Activated naive CD4-positive, alpha-beta T cell treated with Interleukin-2 at 50 U/mL for 16 hours (primary cell): ENCODE measurements around the gene LPP.

Experiments used
- DNase-seq: peaks from one replicate; pipeline ENCODE4 v3.0.0-alpha.2; 2020

Gene LPP

DNA sequence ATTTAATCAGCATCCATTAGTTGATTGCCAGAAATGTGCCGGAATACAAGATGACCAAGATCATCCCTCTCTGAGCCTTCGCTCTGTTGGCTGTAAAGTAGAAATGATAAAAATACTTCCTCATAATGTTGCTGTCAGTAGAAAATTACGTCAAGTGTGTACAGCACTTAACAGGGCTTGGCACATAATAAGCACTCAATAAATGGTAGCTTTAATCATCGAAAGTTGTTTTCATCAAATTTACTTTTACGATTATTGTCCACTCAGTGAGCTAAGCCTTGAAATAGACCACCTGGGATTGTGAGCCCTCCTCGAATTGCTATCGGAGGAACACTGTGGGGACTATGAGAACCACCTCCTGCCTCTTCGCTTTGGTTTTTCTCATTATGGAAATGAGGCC, 716.5 kb downstream of the LPP start:
- DNase-seq: no peak

DNA sequence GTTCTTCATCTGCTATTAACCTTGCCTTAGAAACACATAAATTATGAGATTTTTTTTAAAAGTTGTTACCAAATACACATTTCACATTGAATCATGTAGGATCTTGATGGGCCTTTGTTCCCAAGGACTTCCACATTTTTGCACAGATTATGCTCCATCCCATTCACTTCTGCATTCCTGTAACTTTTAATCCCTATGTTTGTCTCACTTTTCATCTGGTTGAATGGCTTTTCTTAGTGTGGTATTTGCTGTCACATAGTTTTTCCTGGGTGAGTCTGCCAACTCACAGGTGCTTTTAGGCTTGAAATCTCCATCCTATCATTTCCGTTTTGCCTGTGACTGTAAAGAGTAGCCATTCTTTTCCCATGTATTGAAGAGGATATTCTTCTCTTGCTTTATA, 720.6 kb downstream of the LPP start:
- DNase-seq: no peak

DNA sequence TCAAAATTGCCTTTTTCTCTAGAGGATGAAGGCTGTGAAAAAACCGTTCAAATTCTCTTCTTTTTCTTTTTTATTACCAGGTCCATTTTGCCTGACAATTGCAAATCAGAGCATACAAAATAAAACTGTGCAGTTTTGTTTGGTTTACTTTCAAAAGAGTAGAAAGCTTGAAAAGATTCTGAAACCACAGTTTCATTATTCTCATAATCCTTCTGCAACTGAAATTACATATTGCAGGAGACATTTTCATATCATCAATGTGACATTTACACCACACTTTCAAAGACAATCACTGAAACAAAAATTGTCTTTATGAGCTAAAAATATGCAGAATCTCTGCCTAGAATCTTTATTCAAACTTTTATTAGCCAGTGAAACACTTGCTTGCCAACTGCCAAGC, 721.5 kb downstream of the LPP start:
- no peak for DNase-seq

DNA sequence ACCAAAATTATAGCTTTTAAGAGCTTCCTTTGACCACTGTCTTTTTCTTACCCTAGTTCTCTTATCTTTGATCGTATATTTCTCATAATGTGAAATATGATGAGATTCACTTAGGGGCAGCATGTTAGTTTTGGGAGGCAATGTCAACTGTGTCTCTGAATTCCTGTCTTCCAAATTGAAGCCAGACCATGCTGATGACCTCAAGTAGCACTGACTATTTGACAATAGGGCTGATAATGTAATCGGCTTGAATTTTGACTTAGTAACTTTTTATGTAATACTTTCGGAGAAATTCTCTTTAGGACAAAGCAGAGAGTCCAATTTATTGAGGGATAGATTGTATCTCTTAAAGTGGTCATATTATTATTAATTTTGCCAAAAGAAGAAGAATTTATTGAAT, 722.4 kb downstream of the LPP start:
- no peak for DNase-seq

DNA sequence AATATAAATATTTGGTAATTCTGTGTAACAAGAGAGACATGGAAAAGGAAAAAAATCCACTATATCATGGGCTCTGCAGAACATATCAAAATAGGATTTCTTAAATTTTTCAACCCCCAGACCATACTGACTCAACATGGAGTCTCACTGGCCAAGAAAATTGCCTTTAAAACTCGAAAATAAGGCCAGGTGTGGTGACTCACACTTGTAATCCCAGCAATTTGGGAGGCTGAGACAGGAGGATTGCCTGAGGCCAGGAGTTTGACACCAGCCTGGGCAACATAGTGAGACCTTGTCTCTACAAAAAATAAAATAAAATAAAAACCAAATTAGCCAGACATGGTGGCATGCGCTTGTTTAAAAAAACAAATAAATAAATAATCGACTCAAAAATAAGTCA, 723.4 kb downstream of the LPP start:
- DNase-seq: no peak

DNA sequence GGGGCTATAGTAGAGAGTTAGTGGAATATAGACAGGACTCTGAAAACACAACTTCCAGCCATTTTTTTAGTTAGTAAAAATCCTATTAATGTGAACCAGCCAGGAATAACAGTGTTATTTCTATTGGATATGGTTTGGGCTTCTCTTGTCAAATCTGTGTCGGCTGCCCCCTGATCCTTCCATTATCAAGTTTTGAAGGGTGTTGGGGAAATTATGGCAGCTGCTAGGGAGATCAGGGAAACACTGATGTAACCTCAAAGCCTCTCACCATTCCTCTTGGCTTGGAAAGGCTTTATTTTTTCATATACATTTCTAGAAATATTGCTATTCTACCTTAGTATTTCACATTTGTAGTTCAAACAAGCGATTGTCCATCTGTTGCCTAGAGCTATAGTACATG, 724.1 kb downstream of the LPP start:
- DNase-seq: no peak

DNA sequence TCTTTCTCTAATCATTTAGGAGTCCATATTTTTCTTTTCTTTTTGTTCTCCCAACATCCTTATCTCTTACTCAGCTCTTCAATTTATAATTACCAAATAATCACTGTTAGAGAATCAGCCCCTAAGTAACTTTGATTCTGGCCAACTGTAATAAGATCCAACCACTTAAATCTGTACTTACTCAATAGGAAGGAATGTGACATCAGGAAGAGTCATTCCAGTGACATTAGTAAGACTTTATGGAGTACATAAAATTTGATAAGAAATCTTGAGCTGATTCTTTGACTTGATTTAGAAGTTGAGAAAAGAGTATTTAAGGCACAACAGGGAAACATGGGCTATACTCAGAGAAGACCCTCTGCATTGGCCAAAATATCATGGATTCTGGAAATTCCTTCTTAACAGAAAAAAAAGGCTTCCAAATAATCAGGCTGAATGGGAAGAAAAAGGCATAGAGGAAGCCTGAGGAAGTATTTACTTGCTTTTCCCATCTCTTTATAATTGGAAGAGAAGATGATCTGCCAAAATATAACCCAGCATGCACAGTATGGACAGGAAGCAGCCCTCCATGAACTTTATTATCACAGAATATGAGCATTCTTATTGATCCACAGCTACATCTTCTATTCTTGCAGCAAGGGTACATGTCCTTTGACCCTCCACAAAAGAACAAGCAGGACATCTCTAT, 728.1 kb downstream of the LPP start:
- no peak for DNase-seq

DNA sequence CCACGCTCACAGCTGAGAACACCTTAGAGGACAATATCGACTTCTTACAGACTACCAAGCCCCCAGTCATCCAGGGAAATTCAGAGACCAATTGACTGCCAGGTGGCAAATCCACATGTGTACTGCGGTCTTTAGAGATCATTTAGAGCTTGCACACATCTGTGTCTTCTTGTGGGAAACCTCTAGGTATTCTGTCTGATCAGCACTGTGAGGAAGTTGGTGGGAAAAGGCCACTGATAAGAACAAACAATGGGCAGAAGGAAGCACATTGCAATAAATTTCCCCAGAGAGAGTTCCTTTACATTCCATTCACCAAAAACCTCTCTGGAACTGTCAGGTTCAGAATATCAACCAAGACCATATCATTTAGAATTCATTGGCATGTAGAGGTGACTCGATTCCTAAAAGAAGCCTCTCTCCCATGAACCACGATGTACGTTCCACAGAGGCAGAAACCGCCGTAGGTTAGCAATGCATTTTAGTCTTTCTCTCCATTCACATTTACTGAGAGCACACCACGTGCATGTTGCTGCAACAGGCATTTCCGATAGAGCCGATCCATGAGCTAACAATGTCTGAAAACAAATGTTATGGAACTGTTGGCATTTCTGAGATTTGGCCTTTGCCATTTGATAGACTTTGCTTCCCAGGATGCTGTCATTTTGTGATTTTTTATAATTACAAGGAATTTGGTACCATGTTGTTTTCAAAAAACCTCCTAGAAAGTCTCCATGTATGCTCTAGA, 730.5 kb downstream of the LPP start:
- DNase-seq: no peak

DNA sequence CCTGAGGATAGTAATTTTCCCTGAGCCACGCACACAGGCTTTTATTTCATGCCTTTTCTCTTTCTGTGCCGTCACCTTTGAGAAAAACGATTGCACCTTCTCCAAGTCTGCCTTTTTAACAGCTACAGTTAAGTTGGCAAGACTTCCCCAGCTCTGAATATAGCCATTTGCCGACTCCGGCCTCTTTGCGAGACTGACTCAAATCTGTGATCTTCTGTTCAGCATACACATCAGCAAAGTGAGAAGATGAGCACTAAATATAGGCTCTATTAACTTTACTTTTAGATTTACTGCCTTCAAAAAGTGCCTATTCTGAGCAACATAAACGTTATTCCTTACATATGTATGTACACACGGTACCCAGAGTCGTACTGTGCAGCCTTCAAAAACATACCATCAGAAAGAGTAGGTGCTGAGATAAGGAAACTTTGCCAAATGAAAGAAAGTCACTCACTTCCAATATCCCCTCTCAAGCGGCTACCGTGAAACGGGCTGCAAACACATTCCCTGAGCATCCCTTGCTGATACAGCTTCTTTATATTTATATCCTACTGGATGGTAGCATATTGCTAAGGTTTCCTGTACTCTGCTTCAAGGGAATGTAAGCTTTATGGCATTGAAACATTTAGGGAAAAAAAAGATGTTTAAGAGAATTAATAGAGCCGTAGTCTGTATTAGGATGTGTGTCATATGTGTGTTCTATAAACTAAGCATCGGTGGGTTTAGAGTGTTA, 734.5 kb downstream of the LPP start:
- DNase-seq: no peak

DNA sequence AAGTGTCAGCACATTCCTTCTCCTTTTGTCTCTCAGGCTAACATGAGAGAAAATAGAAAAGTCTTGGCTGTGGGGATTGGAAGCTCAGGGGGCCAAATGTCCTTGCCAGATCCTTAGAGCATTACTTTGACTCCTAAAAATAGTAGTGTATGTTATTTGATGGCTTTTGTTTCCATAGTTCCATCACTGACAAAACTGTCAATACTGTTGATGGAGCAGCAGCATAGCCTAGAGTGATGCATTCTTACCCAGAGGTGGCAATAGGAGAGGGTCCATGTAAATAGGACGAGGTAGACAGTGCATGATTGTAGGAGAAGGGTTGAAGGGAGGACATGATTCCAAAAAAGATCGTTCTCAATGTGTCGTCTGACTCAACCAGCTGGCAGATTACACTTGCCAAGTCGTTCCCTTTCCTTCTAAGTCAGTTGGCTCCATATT, 735.1 kb downstream of the LPP start:
- no peak for DNase-seq

DNA sequence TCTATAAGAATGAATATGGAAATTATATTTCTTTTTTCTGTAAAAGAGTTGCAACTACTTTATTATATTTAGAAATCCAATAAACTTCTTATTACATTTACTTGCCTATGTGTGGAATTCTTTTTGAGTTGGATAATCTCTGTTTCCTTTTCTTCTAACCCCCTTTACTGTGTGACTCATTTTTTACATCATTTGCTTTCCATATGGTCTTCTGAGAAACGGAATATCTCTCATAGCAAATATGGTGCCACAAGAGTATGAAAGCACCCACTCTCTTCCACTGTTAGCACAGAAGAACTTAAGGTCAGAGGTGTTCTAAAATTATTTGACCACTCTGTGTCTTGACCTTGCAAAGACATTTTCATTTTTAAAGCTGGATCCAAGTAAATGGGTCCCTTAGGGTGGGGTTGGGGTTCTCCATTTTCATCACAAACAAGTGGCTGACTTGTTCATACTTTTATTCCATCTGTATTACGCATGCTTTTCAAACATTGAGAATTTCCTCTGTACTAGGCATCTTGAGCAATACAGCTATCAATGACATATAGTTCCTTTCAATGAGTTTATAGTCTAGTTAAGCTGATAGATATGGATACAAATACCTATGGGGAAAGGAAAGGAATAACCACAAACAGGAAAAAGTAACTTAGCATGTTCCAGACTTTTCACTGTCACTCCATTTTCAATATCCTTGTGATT, 736.8 kb downstream of the LPP start:
- no peak for DNase-seq

DNA sequence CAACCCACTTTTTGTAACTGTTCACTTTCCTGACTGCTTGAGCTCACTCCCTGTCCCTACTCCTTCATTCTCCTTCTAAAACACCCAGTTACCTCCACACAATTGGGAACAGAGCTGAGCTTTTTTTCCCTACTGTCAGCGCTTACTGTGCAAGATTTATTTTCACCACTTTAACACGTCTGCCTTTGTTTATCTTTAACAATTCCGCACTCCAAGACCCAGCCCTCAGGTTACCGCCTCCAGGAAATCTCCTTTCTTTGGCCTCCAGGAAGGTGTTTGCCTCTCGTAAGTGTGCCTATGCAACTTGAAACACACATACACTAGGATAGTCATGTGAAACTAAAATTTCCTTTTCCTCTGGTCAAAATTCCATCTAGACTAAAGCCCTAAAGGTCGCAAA, 745.9 kb downstream of the LPP start:
- DNase-seq: no peak

DNA sequence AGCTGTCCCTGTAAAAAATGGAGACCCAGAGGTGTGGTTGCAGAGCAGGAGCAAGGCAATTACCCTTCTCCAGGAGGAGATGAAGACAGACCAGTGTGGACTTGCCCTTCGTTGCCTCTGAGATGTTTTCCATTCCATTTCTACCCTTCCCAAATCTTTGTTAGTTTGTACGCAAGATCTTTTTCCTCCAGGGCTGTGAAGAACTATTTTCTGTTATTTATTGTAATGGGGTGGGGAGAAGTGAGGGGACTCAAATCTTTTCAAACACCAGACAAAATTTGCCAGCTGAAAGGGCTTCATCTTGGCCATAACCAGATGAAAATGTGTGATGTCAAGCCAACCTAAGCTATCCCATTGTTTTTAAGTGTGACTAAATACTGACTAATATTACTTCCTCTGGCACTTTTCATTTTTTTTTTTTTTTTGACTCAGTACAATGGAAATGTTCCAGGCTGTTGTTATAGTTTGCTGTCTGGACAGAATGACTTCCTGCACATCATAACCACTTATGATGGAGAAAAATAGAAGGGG, 746.5 kb downstream of the LPP start:
- no peak for DNase-seq

DNA sequence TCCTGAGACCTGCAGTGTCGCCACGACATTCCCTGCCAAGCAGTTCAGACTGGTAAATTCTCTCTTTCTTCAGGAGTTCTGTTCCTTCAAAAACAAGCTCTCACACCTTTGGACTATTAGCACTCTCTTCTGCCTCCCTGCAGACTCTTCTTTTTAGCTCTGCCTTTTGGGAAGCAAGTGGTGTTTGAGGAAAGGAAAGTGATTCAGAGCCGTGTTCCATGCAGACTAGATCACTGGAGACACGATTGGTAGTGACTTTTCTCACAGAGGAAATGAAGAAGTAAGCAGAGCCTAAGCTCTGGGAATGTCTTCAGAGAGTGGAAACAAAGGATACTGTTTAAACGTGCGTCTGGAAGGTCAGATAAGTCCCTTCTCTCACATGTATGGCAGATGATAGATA, 747.2 kb downstream of the LPP start:
- no peak for DNase-seq

DNA sequence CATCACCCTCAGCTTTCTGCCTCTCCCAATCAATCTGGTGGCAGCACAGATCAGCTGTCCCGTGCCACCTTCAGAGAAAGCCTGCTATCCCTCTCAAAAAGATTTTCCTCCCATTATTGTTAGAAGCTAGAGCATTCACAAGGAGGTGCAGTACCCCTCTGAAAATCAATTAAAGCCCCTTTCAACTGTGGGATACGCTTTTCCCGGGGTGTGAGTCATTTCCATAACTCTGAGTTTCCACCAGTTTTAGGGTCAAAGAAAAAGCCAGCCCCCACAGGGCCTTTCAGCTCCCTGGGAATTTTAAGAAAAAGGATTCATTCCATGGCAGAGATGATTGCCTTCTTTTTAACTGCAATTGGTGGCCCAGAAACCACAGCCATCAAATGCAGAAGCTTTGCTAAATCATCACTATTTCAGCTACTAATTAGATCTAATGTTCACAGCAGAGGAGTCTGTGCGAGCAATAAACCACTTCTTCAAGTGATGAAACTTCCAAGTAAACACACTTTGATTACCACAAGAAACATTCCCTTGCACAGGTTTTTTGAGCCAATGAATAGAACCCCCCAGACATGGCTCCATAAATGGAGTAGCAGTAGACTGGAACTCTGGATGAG, 747.8 kb downstream of the LPP start:
- no peak for DNase-seq

DNA sequence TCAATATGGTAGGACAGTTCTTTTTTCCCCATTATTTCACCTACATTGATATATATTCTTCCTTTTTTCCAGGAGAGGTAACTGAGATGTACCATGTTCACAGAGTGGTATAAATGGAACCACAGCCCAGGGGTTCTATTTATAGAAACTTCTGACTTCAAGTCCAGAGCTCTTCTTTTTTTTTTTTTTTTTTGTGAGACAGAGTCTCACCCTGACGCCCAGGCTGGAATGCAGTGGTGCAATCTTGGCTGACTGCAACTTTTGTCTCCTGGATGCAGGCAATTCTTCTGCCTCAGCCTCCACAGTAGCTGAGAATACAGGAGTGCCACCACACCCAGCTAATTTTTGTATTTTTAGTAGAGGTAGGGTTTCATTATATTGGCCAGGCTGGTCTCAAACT, 750.7 kb downstream of the LPP start:
- no peak for DNase-seq

DNA sequence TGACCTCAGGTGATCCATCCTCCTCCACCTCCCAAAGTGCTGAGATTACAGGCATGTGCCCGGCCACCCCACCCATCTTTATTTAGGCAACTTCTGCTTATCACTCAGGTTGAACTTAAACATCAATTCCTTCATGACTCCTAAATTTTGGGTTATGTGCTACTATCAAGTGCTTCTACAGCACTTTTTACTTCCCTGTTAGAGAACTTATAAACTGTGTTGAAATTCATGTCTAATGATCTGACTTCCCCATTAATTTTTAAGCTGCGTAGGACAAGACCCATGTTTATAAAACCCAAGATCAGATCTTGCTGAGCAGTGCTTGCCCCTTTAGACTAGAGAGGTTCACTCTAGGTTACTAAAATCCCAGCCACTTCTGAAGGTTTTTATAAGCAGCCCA, 751.6 kb downstream of the LPP start:
- DNase-seq: no peak

DNA sequence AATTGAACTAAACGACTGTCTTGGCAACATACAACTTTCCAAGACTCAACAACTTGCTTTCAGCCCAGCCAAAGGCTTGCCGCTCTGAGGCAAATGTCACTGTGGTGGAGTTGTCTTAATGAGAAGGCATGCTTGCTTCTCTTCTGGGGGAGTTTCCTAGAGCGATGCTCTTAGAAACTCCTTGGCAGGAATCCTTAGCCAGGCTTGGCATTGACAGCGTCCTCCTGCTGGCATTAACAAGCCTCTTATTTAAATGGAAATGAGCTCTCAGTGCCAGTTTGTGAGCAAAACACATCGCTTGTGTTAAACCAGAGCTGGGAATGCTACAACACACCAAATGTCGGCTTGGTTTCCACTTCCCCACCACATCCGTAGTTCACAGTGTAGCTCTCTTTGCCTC, 752.3 kb downstream of the LPP start:
- DNase-seq: no peak

DNA sequence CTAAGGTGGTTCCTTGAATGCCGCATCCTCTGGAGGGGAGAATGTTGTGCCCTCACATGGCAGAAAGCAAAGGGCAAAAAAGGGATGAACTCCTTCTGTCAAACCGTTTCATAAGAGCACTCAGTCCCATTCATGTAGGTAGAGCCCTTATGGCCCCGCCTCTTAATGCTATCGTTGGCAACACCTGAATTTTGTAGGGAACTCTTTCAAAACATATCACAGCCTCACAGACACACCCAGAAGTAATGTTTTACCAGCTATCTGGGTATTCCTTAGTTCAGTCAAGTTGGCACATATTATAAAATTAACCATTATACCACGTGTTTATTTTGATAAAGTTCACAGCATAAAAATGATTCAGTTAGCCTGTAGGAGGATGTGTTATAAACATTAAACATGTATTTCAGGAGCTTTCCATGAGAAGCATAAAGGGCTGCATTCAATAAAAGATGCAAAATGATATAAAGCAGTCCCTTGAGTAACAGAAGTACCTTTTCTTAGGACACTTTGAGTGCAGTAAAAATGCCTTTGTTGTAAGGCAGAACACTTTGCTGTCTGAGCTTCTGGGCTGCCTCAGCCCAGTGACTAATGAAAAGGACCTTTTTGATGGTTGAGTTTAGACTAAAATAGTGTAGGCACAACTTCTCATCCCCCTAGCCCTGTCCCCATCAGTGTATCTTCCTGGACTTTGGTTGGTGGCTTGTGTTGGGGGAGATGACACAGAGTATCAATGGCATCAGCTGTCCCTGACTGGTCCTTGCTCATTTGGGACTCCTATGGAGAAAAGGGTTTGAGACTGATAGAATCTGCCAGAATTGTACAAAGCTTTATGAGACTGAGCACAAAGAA, 754.3 kb downstream of the LPP start:
- no peak for DNase-seq

DNA sequence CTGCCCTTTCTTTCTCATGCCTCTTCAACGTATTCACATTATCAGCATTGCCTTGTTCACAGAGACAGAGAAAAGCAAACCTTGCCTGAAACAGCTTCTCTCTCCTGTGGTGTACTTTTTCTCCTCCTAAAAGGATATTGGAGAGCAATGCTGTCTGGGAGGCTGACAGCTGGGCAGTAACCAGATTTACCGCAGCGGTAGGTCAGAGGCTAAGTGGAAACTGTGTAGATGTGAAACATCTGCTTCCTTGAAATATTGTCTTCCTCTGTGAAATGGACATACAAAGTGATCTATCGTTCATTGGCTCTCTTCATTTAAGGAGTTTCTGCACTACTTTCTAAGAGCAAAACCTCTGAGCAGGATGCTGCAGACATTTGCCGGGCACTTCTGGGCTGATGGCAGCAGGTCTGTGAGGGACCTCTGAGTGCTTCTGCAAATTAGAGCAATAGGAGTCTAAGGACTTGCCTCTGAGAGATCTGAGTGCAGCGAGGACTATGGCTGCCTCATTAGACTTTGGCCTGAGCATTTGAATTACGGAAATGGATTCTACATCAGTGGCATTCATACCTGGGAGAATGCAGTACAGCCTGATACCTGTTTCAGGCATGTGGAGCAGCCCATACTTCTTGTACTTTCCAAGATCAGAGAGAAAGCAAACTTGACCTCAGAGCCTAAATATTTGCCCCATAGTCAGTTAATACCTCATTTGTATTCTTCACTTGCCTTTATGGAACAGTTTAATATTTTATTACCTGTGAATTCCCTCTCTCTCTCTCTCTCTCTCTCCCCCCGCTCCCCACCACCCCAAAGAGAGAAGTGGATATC, 757.3 kb downstream of the LPP start:
- DNase-seq: no peak

DNA sequence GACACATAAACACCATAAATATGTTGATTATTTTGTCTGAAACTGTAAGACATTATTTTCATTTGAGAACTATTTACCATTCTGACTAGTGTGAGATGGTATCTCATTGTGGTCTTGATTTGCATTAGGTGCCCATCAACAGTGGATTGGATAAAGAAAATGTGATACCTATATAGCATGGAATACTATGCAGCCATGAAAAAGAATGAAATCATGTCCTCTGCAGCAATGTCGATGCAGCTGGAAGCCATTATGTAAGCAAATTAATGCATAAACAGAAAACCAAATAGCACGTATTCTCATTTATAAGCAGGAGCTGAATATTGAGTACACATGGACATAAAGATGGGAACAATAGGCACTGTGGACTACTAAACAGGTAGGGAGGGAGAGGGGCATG, 759.1 kb downstream of the LPP start:
- no peak for DNase-seq
